ENCODE results near the gene STK39. TPM values are rescaled to one million over a fixed set of nuclear protein-coding genes. Genes with fewer than 3 reads are reported as not detected.

The STK39 gene
- total RNA-seq, 1 experiment from 2014 or later, result 22.1 TPM

DNA sequence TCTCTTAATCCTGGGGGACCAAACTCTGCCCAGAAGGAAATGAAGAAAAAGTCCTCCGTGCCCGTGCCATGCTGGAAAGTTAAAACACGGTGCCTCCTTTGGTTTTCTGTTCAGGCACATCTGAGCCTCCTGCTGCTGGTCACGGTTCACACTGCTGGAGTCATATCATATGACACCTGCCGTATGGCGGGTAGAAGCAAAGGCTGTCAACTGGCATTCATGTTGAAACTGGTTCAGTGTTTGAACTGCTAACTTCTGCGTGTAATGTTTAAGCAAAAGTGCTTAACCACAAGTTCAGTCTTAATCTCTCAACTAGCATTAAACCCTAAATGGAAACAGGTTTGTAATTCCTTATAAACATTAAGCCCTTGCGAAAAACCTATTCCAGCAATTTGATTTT, 3.1 kb downstream of the STK39 start:
- no peaks in the 10 kb centered on the region for H3K79me1 ChIP-seq (ENCODE audit: insufficient read depth, low read depth, low read length, poor library complexity, severe bottlenecking)
- H3K4ac ChIP-seq (ENCODE audit: low read depth, low read length), result no peak overlapping the region
- H3K56ac ChIP-seq (ENCODE audit: insufficient read length, low read depth, low read length), result no peak overlapping the region
- H2AK5ac ChIP-seq (ENCODE audit: insufficient read length, low read length), result no peak overlapping the region
- no CpG with 5 or more reads among the region's 8 CpGs for WGBS (ENCODE audit: extremely low coverage, insufficient read length, low lambda C conversion rate)
- no peaks in the 10 kb centered on the region for H3K79me2 ChIP-seq (ENCODE audit: insufficient read depth, low read length)
- H2AFZ ChIP-seq (ENCODE audit: low read length), result no peak overlapping the region
- peaks cover 4% of the 10 kb centered on the region for H3K23me2 ChIP-seq (ENCODE audit: insufficient read length, low read depth, low read length, poor library complexity, severe bottlenecking)
- H3K4me2 ChIP-seq (ENCODE audit: insufficient read depth, insufficient read length, low read length), result no peak overlapping the region
- Mint-ChIP-seq H3K4me1 (peaks cover 36 to 44% of the 10 kb centered on the region in 2 experiments), H3K4me3 (no peak overlapping the region), H3K9me3 (no peaks in the 10 kb centered on the region), H3K27ac (peak overlapping the region in 1 of 3 experiments; percentile 63; a peak in 1 of 7 replicates), H3K27me3 (ENCODE audit: low read depth) (peaks cover 6% of the 10 kb centered on the region), H3K36me3 (ENCODE audit: insufficient read depth in 1 of 3, low read depth in 3 of 3) (no peaks in the 10 kb centered on the region; a peak in 1 of 7 replicates)
- H3K9me3 ChIP-seq (ENCODE audit: control insufficient read depth, low read depth, low read length), result no peaks in the 10 kb centered on the region
- no peak overlapping the region for H3K23ac ChIP-seq (ENCODE audit: insufficient read length, low read depth, low read length)
- no peaks in the 10 kb centered on the region for H4K20me1 ChIP-seq (ENCODE audit: control insufficient read depth, insufficient read depth, insufficient read length)
- no peak overlapping the region for H2BK20ac ChIP-seq (ENCODE audit: low read depth, low read length, poor library complexity, severe bottlenecking)
- H2BK120ac ChIP-seq (ENCODE audit: low read depth, low read length, poor library complexity, severe bottlenecking), result no peak overlapping the region
- no peak overlapping the region for H3K14ac ChIP-seq (ENCODE audit: insufficient read depth, low read length)
- H4K8ac ChIP-seq (replicated peaks; ENCODE audit: insufficient read length, low read depth, low read length), result no peak overlapping the region
- no peak overlapping the region for H2BK12ac ChIP-seq (ENCODE audit: insufficient read length, low read depth, low read length)
- TF ChIP-seq, protein P1, sequence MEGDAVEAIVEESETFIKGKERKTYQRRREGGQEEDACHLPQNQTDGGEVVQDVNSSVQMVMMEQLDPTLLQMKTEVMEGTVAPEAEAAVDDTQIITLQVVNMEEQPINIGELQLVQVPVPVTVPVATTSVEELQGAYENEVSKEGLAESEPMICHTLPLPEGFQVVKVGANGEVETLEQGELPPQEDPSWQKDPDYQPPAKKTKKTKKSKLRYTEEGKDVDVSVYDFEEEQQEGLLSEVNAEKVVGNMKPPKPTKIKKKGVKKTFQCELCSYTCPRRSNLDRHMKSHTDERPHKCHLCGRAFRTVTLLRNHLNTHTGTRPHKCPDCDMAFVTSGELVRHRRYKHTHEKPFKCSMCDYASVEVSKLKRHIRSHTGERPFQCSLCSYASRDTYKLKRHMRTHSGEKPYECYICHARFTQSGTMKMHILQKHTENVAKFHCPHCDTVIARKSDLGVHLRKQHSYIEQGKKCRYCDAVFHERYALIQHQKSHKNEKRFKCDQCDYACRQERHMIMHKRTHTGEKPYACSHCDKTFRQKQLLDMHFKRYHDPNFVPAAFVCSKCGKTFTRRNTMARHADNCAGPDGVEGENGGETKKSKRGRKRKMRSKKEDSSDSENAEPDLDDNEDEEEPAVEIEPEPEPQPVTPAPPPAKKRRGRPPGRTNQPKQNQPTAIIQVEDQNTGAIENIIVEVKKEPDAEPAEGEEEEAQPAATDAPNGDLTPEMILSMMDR (conservative IDR thresholded peaks at IDR 0.05), result no peak
- no peak overlapping the region for H3T11ph ChIP-seq (ENCODE audit: low read length)
- H2BK15ac ChIP-seq (ENCODE audit: low read depth, low read length), result no peak overlapping the region
- no peak for DNase-seq
- H4K91ac ChIP-seq (ENCODE audit: insufficient read length, low read depth, low read length), result no peak overlapping the region
- no peak overlapping the region for H4K5ac ChIP-seq (ENCODE audit: insufficient read length, low read depth, low read length)
- no peaks in the 10 kb centered on the region for H3K27me3 ChIP-seq (ENCODE audit: insufficient read depth, low read length)
- no peak overlapping the region for H2BK5ac ChIP-seq (ENCODE audit: insufficient read length, low read length)
- no peak overlapping the region for H3K27ac ChIP-seq (ENCODE audit: insufficient read length, low read depth, low read length)
- peaks cover 8% of the 10 kb centered on the region; the same call in 1 of the 2 replicates for H3K4me1 ChIP-seq (ENCODE audit: insufficient read depth, low read length)
- H3K9ac ChIP-seq (ENCODE audit: extremely low read depth, insufficient read length, low read length), result no peak overlapping the region
- H3K18ac ChIP-seq (ENCODE audit: insufficient read length, low read depth, low read length), result no peak overlapping the region
